RCC 7860 (cell line): ENCODE data around the gene PDZRN4.

ENCODE experiments used
- DNase-seq: peaks from one replicate; pipeline ENCODE4 v3.0.0-alpha.2; 2015; ENCODE audit warnings: low spot score
- FAIRE-seq: peaks from 2 replicates; lab custom pipeline; 2012; peaks lifted over from hg19 to GRCh38; lab: Jason Lieb, UNC

Gene PDZRN4

DNA sequence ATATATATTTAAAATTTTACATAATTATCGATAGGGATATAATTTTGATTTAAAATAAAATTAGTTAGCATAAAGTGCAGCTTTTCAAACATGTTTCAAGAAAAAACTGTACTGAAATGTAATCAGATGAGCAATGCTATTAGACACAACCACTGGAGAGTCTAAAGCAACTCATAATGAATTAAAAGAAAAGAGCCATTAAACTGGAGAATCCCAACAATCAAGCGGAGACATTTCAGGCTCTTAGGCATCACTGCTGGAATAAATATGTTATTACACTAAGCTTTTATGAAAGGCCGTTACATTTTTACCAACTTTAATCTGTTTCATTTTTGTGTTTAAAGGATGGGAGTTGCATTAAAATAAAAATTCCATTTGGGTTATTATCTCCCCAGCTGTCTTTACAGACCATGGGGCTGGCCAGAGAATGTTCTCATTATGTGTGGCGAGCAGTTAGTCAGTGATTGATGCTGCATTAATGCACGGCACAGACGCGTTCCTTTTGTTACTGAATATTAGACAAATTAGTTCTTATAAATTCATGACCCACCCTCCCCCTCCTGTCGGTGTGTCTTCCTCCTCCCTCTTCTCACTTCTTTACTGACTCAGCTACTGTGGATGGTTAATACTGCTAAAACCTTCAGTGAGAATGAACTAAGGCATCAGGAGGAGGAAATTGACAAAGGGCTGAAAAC is 156.8 kb downstream of the PDZRN4 start:
- DNase-seq (no peak), FAIRE-seq (no peak)

DNA sequence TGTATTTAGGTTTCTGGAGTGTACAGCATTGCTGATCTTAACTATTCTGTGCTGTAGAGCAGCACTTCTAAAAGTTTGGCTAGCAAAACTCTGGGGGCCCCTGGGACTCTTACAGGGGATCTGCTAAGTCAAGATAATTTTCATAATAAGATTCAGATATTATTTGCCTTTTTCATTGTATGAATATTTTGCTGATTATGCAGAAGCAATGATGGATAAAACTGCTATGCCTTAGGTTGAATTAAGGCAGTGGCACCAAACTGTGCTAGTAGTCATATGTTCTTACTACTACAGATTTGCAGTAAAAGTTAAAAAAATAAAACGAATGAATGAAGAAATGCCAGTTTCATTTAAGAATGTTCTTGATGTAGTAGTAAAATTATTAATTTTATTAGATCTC is 160.1 kb downstream of the PDZRN4 start:
- FAIRE-seq (no peak), DNase-seq (no peak)

- FAIRE-seq: no peak
- no peak for DNase-seq
Observed at GRCh38 chr12:41356181-41356580, 168.1 kb downstream of the PDZRN4 start.

GRCh38 chr12:41361738-41362137 is 173.6 kb downstream of the PDZRN4 start:
- no peak for DNase-seq
- no peak for FAIRE-seq

GRCh38 chr12:41362510-41362909 is 174.4 kb downstream of the PDZRN4 start:
- DNase-seq (no peak), FAIRE-seq (no peak)

DNA sequence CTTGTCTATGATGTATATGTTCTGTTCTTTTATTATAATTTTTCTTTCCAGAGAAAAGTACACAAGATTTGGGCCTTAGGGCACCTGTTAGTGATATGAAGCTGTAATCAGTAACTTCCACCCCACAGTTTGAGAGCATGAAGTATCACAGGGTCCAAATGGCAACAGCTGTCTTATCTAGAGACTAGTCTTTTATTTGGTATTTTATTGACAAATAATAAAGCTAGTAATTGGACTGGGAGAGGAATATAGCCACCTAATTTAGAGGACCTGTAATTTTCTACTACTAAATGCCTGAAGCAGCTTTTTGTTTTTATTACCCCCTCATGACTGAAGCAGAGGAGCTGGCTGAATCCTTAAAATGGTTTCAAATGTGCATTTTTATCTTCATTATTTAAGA is 174.8 kb downstream of the PDZRN4 start:
- FAIRE-seq (no peak), DNase-seq (no peak)

DNA sequence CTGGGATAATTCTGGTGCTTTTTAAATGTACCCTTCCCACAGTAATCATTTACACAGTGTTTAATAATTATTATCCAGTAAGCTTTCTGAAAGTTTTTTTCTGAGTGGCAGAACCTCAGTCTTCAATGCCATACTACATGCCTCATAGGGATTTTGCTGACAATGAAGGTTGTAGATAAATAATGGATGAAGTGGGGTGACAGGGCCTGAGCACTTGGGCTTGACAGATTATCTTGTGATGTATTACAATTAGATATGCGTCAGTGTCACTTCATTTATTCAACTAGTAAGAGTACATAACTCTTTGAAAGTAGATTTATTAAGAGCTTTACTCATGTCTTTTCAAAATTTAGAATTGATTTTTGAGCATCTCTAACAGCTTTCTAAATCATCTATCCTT is 176.1 kb downstream of the PDZRN4 start:
- FAIRE-seq (no peak), DNase-seq (no peak)

DNA sequence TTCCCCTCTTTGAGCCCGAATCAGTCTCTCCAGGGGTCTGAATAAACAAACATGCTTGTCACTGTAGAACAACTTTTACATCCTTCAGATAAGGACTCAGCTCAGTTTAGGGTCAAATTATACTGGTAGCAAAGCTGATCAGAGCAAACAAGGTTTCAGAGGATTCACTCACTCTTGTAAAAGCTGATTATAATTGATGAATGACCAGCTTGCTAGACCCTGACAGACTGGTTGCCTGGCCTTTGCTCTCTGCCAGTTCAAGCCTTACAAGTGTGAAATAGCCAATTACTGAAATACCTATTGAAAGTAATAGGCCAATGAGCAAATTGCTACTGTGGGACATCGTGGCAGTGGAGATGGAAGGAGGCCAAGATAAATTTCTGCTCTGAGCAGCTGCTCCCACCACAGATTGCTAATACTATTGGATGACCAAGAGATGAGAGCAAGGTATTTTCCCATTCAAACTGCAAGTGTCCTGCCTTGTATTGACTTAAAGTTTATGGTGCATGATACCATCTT is 177.6 kb downstream of the PDZRN4 start:
- no peak for FAIRE-seq
- DNase-seq: no peak

- DNase-seq: no peak
- no peak for FAIRE-seq
Observed at GRCh38 chr12:41367726-41368405, 179.7 kb downstream of the PDZRN4 start.

DNA sequence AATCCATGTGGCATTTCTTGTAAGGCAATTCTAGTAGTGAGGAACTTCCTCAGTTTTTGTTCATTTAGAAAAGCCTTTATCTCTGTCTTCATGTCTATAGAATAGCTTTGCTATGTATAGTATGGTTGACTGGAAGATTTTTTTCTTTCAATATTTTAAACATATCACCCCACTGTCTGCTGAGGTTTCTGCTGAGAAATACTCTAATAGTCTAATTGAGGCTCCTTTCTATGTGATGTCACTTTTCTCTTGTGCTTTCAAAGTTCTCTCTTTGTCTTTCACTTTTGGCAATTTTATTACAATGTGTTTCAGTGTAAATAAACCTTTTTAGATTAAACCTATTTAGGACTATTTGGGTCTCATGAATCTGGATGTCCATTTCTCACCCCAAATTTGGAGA is 192.8 kb downstream of the PDZRN4 start:
- DNase-seq (no peak), FAIRE-seq (no peak)

DNA sequence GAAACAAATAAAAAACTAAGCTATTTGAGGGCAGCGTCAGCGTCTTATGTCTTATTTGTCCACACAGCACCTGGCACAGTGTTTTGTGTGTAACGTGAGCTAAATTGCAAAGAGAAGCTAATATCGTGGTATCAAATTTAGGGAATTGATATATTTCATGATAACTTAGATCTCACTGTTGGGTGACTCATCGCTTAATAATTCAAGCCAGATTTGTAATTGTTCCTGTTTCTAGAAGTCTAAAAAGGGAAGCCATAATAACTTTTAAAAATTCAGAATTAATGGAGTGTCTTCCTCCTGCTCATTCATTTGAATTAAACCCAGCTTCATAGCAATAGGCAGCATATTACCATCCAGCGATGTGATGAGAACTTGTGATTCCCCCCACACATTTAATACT is 214.7 kb downstream of the PDZRN4 start:
- DNase-seq (no peak), FAIRE-seq (no peak)

GRCh38 chr12:41407232-41407799 is 219.2 kb downstream of the PDZRN4 start:
- DNase-seq (no peak), FAIRE-seq (no peak)

GRCh38 chr12:41409628-41410027 is 221.5 kb downstream of the PDZRN4 start:
- FAIRE-seq (no peak), DNase-seq (no peak)

DNA sequence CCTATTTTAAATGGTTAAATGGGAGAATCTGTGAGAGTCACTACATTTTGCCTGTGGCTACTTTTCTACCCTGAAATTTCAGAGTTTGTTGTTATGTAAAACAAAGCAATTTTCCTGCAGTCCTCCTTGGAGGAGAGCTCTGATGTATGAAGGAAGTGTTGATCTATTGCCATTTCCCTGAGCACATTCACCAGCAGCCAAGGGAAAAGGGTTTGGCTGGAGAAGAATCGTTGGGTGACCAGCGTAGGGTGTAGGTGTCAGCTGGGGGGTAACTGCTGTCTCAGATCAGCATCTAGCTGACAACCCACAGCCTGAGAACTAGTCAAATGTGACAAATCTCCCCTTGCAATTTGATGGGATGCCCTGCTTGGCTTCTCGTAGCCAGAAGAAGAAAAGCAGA is 230.5 kb downstream of the PDZRN4 start:
- FAIRE-seq: no peak
- DNase-seq: no peak

- FAIRE-seq: no peak
- no peak for DNase-seq
Observed at GRCh38 chr12:41419131-41419893, 231.2 kb downstream of the PDZRN4 start.

DNA sequence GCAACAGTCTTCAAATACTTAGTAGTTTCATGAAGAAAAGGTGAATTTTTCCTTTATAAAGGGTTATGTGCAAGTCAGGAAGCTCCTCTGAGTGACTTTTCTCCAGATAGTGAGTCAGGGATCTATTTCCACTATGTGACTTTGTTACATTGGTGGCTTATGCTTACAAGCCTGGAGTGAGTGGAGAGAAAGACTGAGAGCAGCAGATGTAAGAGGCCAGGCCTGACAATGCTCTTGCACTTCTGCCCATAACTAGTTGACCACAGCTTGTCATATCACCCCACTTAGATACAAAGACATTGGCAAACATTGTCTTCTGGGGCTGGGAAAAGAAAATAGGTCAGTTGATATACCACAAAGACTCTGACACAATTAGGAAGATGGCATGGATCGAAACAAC is 236.5 kb downstream of the PDZRN4 start:
- DNase-seq (no peak), FAIRE-seq (no peak)

DNA sequence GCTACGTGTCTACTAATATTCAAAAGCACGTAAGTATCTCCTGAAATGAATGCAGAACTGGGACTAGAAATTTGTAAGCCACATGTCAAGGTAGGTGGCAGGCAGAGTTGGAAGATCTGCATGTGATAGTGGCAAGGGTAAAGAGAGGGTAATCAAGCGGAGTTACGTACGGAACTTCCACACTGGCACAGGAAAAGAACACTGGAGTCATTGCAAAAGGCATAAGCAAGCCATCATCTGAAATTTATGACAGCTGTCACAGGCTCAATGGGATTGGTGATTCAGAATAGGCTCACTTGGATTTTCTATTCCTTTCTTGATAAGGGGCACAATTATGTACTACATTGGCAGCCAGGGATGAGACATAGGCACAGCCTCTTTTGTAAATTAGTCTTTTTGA is 245.3 kb downstream of the PDZRN4 start:
- DNase-seq (no peak), FAIRE-seq (no peak)

- FAIRE-seq (no peak), DNase-seq (no peak)
Observed at GRCh38 chr12:41436076-41436475, 248.0 kb downstream of the PDZRN4 start.

DNA sequence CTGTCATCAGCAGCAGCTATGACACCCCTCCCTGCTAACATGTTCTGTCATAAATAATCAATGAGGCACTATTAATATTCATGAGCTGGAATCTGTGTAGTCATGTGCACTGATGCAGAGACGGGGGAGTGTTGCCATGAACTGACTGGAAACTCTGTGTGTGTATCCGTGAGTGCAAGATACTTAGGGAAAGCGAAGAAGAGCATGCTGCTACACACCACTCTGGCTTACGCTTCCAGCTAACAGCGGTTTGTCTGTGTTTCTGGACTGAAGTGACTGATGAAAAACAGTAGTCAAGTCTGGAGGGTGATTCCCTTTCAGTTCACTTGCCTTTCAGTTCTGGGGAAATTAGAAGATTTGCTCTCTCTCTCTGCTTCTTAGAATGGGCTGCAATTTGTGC is 249.4 kb downstream of the PDZRN4 start:
- DNase-seq (no peak), FAIRE-seq (no peak)

DNA sequence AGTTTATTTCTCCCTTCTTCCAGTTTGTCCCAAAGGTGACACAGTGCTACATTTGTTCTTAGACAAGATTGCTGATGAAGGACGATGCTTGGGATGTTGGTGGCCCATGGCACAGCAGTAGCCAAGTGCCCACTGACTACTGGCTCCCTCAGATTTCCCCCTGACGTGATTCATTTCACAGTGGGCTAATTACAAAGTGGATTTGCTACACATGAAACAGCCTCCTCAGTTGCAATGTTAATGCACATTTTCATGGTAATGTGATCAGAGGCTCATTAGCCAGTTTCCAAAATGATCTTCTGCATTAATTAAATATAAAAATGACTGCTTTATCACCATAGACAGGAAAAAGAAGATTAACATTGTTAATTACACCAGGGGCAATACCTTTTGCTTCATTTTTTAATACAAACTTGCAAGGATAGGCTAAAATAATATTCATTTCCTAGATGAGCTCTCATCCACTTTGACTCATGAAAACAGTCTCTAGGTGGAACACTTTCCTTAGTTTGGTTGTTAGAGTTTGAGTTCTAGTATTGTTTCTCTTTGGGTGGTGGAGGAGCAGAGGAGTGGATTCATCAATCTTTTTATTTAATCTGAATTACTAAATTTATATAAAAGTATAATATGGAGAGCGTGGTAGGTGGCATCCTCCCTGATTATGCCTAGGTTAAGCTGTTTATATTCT is 250.9 kb downstream of the PDZRN4 start:
- DNase-seq: no peak
- FAIRE-seq: no peak

DNA sequence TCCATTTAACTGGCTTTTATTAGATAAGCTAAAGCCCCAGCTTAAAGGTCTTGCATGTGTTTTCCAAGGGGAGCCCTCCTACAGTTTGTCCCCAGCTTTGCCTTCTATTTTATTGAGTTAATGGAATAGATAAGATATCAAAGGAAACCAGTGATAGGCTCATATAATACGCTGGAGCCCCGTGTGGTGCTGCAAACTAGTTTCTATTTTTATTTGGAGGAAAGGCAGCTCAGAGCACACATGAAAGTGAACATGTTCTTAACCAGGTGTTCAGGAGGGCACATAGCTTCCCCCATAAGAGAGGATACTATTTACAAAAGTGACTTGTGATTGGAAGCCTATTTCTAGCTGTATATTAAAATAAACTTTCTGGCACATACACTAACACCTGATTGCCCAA is 251.7 kb downstream of the PDZRN4 start:
- DNase-seq: no peak
- FAIRE-seq: no peak
